Mesenchymal stem cell (in vitro differentiated cells and primary cell): ENCODE data around the gene MCCC2.

ENCODE experiments used
- DNase-seq: peaks from one replicate; pipeline ENCODE4 v3.0.0-alpha.2; 2013
- H2AFZ ChIP-seq: one replicate; pipeline ENCODE4 v1.6.1; 2013; ENCODE audit warnings: low read depth, mild to moderate bottlenecking, control low read depth, inconsistent platforms, low read length, moderate library complexity
- H2AK5ac ChIP-seq: 2 replicates; pipeline ENCODE4 v1.6.1; 2013; ENCODE audit warnings: low read length, moderate library complexity, mild to moderate bottlenecking, inconsistent platforms; ENCODE audit not compliant: severe bottlenecking
- H2BK120ac ChIP-seq: one replicate; pipeline ENCODE4 v1.6.1; 2013; ENCODE audit warnings: low read depth, mild to moderate bottlenecking, inconsistent platforms, low read length, moderate library complexity
- H2BK12ac ChIP-seq, 2 experiments: one replicate each; pipeline ENCODE4 v1.6.1; 2013; ENCODE audit warnings: inconsistent platforms in 2 of 2, low read length in 2 of 2, mild to moderate bottlenecking in 2 of 2, moderate library complexity in 2 of 2, control low read depth in 1 of 2
- H2BK15ac ChIP-seq: one replicate; pipeline ENCODE4 v1.6.1; 2013; ENCODE audit warnings: mild to moderate bottlenecking, low read depth, inconsistent platforms; ENCODE audit not compliant: poor library complexity, severe bottlenecking
- H2BK5ac ChIP-seq: 2 replicates; pipeline ENCODE4 v1.6.1; 2013; ENCODE audit warnings: low read depth, mild to moderate bottlenecking, low read length, control low read depth, inconsistent platforms; ENCODE audit not compliant: poor library complexity, severe bottlenecking
- H3K14ac ChIP-seq, 2 experiments: one replicate each; pipeline ENCODE4 v1.6.1; 2013; ENCODE audit warnings: inconsistent platforms in 2 of 2, low read length in 2 of 2, control low read depth in 1 of 2, mild to moderate bottlenecking in 1 of 2, moderate library complexity in 1 of 2
- H3K18ac ChIP-seq, 2 experiments: one replicate each; pipeline ENCODE4 v1.6.1; 2013; ENCODE audit warnings: inconsistent platforms in 2 of 2, low read length in 2 of 2, control low read depth in 1 of 2, low read depth in 1 of 2, mild to moderate bottlenecking in 1 of 2
- H3K23ac ChIP-seq, 2 experiments: one replicate each; pipeline ENCODE4 v1.6.1; 2013; ENCODE audit warnings: inconsistent platforms in 2 of 2, low read length in 2 of 2, mild to moderate bottlenecking in 2 of 2, moderate library complexity in 2 of 2, control low read depth in 1 of 2
- H3K27ac ChIP-seq: 2 replicates; pipeline ENCODE4 v1.5.1; 2013; ENCODE audit warnings: mild to moderate bottlenecking, moderate library complexity, low read length, control low read depth, inconsistent platforms; ENCODE audit not compliant: poor library complexity, severe bottlenecking
- H3K27me3 ChIP-seq, 2 experiments: 2 replicates each; pipeline versions ENCODE4 v1.6.1 to v1.7.0; 2013; ENCODE audit warnings: low read length in 2 of 2, mild to moderate bottlenecking in 2 of 2, moderate library complexity in 2 of 2, control low read depth in 1 of 2, inconsistent platforms in 1 of 2; ENCODE audit not compliant: control insufficient read depth in 1 of 2, insufficient read depth in 1 of 2
- H3K36me3 ChIP-seq, 2 experiments: 2 replicates each; pipeline versions ENCODE4 v1.6.1 to v1.7.0; 2013; ENCODE audit warnings: low read length in 2 of 2, control low read depth in 1 of 2, inconsistent platforms in 1 of 2, low read depth in 1 of 2, mild to moderate bottlenecking in 1 of 2; ENCODE audit not compliant: insufficient read depth in 2 of 2, control insufficient read depth in 1 of 2
- H3K4ac ChIP-seq, 2 experiments: one replicate each; pipeline ENCODE4 v1.6.1; 2013; ENCODE audit warnings: inconsistent platforms in 2 of 2, low read length in 2 of 2, mild to moderate bottlenecking in 2 of 2, moderate library complexity in 2 of 2, control low read depth in 1 of 2, low read depth in 1 of 2
- H3K4me1 ChIP-seq: 2 replicates; pipeline ENCODE4 v1.6.1; 2013; ENCODE audit warnings: low read depth, low read length, control low read depth; ENCODE audit not compliant: control insufficient read depth, insufficient read depth
- H3K4me2 ChIP-seq: 2 replicates; pipeline ENCODE4 v1.6.1; 2013; ENCODE audit warnings: low read length, mild to moderate bottlenecking, inconsistent platforms; ENCODE audit not compliant: poor library complexity, severe bottlenecking
- H3K4me3 ChIP-seq, 2 experiments: 2 replicates each; pipeline versions ENCODE4 v1.5.1 to v1.7.0; 2013; ENCODE audit warnings: low read length in 2 of 2, mild to moderate bottlenecking in 2 of 2, control low read depth in 1 of 2, low read depth in 1 of 2; ENCODE audit not compliant: insufficient read depth in 1 of 2
- H3K79me1 ChIP-seq: replicated peaks from 2 replicates; pipeline ENCODE4 v1.6.1; 2013; ENCODE audit warnings: mild to moderate bottlenecking, control low read depth, low read length, inconsistent platforms; ENCODE audit not compliant: poor library complexity, severe bottlenecking
- H3K9ac ChIP-seq: 2 replicates; pipeline ENCODE4 v1.7.0; 2013; ENCODE audit warnings: mild to moderate bottlenecking, low read length, moderate library complexity
- H3K9me3 ChIP-seq: 2 replicates; pipeline ENCODE4 v1.7.0; 2013; ENCODE audit warnings: mild to moderate bottlenecking, low read length; ENCODE audit not compliant: control insufficient read depth
- H4K8ac ChIP-seq: one replicate; pipeline ENCODE4 v1.6.1; 2013; ENCODE audit warnings: inconsistent platforms, mild to moderate bottlenecking, low read length, moderate library complexity
- H4K91ac ChIP-seq: one replicate; pipeline ENCODE4 v1.6.1; 2013; ENCODE audit warnings: mild to moderate bottlenecking, low read length, inconsistent platforms
- WGBS: methylation state at CpG from one replicate; pipeline ENCODE4 v1.1.7; 2013; ENCODE audit warnings: mixed read lengths; 5-methylcytosine and 5-hydroxymethylcytosine counted together

The MCCC2 gene

DNA sequence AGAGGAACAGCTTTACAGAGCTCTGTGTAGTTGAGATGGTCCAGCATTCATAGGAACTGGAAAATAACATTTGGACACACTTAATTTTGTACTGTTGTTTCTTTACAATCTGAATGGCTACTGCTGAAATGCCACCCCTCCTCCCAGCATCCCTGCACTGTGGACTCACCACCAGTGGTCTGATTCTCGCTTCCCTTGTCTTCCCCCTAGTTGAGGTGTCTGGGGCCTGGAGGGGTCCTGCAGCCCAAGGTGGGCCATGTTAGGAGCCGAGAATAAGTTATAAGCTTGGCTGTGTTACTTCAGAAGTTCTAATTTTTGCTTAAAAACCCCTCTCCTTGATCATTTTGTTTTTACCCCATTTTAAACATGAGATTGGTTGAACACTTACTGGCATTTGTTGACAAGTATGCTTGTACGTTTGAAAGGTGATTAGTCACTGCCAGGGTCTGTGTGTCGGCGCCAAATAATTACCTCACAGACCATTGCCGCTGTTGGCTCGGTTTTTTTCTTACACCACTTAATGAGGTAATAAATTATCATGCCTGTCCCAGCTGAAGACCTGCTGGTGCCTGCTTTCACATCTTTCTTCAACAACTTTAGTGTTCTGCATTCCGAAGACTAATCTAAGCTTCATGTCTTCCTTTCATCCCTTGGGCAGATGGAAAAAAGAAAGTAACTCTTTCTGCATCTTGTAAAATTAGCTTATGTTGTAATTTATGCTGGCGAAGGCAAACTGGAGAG lies 65.8 kb downstream of the MCCC2 start:
- H2AK5ac ChIP-seq: no peak overlapping the region
- peak; percentile 41 for DNase-seq
- no peaks in the 10 kb centered on the region for H3K9me3 ChIP-seq
- H3K9ac ChIP-seq: no peak overlapping the region
- no peak overlapping the region for H4K8ac ChIP-seq
- no peaks in the 10 kb centered on the region for H3K27me3 ChIP-seq
- no peak overlapping the region for H2BK15ac ChIP-seq
- no peaks in the 10 kb centered on the region for H3K4me1 ChIP-seq
- no peak overlapping the region for H3K4ac ChIP-seq
- H3K18ac ChIP-seq: no peak overlapping the region
- H3K23ac ChIP-seq: no peak overlapping the region
- WGBS: 19% methylated on average over 6 of the region's 9 CpGs
- H2BK120ac ChIP-seq: no peak overlapping the region
- no peak overlapping the region for H4K91ac ChIP-seq
- no peak overlapping the region for H2BK12ac ChIP-seq
- no peaks in the 10 kb centered on the region for H3K79me1 ChIP-seq
- peaks cover 21 to 74% of the 10 kb centered on the region in 2 experiments for H3K36me3 ChIP-seq
- no peak overlapping the region for H3K27ac ChIP-seq
- no peak overlapping the region for H3K4me2 ChIP-seq
- H2AFZ ChIP-seq: no peak overlapping the region
- H2BK5ac ChIP-seq: no peak overlapping the region
- H3K14ac ChIP-seq: no peak overlapping the region
- no peak overlapping the region for H3K4me3 ChIP-seq

DNA sequence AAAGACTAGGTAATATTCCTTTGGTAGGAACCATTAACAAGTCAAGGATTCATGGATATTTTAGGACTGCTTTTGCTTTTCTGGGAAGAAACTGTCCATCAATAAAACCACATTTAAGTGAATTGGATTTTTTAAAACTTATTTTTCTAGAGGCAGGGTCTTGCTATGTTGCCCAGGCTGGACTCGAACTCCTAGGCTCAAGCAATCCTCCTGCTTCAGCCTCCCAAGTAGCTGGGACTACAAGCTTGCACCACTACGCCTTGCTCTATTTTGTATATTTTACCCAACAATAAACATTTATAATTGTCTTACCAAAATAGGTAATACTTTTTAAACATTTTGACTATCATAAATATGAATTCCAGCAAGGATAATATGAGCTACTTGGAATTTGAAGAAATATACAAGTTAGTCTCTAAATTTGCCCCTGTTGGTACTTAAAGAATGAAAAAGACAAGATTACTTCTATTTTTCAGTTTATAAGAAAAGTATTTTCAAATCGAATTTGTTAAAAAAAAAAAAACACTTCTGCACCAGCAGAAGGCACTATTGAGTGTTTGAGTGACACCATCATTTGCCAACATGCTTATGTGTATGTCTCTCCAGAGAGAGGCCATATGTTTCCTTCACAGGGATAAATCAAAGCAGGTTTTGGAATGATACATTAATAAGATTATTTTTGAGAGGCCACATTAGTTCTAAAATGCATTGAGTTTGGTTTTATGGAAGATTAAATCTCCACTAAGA lies 71.9 kb downstream of the MCCC2 start:
- no peak overlapping the region for H3K18ac ChIP-seq
- H3K36me3 ChIP-seq: peaks cover 4 to 31% of the 10 kb centered on the region in 2 experiments
- H2BK15ac ChIP-seq: no peak overlapping the region
- no peak overlapping the region for H2BK120ac ChIP-seq
- H3K14ac ChIP-seq: no peak overlapping the region
- no peak overlapping the region for H2BK5ac ChIP-seq
- H3K4me1 ChIP-seq: no peaks in the 10 kb centered on the region
- H3K4me2 ChIP-seq: no peak overlapping the region
- H3K79me1 ChIP-seq: no peaks in the 10 kb centered on the region
- no peak for DNase-seq
- no peak overlapping the region for H3K23ac ChIP-seq
- no peak overlapping the region for H2AK5ac ChIP-seq
- H2BK12ac ChIP-seq: no peak overlapping the region
- no peak overlapping the region for H2AFZ ChIP-seq
- H3K27me3 ChIP-seq: no peaks in the 10 kb centered on the region
- WGBS: no CpG with 5 or more reads among the region's 3 CpGs
- H3K27ac ChIP-seq: no peak overlapping the region
- no peaks in the 10 kb centered on the region for H3K9me3 ChIP-seq
- no peak overlapping the region for H3K4ac ChIP-seq
- H4K8ac ChIP-seq: no peak overlapping the region
- H4K91ac ChIP-seq: no peak overlapping the region
- no peak overlapping the region for H3K4me3 ChIP-seq
- H3K9ac ChIP-seq: no peak overlapping the region

DNA sequence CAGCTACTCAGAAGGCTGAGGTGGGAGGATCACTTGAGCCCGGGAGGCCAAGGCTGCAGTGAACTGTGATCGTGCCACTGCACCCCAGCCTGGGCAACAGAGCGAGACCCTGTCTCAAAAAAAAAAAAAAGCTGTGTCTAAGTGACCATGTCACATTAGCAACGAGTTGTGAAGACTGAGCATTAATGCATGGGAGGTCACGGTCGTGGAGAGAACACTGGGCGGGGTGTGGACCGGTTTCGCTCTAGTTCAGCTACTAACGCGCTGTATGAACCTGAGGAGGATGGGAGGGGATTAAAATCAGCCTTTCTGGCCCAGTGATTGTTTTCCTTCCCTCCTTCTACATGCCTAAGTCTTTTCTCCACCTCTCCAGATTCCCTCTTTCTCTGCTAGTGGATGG lies 75.2 kb downstream of the MCCC2 start:
- no peak overlapping the region for H2AFZ ChIP-seq
- H3K18ac ChIP-seq: no peak overlapping the region
- H3K14ac ChIP-seq: no peak overlapping the region
- H2BK5ac ChIP-seq: no peak overlapping the region
- H3K4me1 ChIP-seq: no peaks in the 10 kb centered on the region
- no peak overlapping the region for H2BK15ac ChIP-seq
- H3K9ac ChIP-seq: no peak overlapping the region
- H3K23ac ChIP-seq: no peak overlapping the region
- H3K27me3 ChIP-seq: no peaks in the 10 kb centered on the region
- H3K4me2 ChIP-seq: no peak overlapping the region
- no peak overlapping the region for H3K4ac ChIP-seq
- H3K79me1 ChIP-seq: no peaks in the 10 kb centered on the region
- peaks cover 2 to 13% of the 10 kb centered on the region in 2 experiments for H3K36me3 ChIP-seq
- no peak overlapping the region for H2BK120ac ChIP-seq
- no peak overlapping the region for H4K8ac ChIP-seq
- no peak overlapping the region for H2AK5ac ChIP-seq
- DNase-seq: no peak
- H4K91ac ChIP-seq: no peak overlapping the region
- 92% methylated on average over 7 of the region's 11 CpGs for WGBS
- H2BK12ac ChIP-seq: no peak overlapping the region
- no peaks in the 10 kb centered on the region for H3K9me3 ChIP-seq
- H3K27ac ChIP-seq: no peak overlapping the region
- no peak overlapping the region for H3K4me3 ChIP-seq

DNA sequence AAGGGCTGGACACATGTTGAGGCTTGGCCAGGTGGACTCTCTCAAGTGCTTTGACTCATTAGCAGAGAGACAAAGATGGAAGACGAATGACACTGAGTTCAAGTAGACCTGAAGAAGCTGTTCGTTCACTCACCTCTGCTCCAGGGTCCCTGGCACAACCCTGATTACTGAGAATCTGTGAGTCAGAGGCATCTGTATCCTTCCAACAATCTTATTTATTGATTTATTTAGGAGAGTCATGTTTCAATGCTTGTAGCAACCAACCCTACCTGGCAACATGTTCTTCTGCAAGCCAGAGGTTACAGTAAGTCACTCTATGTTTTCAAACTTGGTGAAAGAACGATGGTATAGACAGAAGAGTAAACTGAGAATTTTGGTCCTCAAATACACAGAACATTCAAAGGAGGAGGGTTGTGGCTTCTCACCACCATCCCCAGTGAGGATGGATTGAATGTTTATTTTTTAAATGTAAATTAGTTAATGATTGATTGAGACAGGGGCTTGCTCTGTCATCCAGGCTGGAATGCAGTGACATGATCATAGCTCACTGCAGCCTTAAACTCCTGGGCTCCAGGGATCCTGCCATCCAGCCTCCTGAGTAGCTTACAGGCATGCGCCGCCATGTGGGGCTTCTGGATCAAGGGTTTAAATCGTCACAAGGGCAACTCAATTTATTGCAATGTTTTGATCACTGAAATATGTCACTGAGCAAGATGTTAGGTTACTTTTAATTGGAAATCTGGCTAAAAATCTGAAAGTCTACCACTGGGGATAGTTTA lies 76.2 kb downstream of the MCCC2 start:
- no peak overlapping the region for H3K4ac ChIP-seq
- H3K14ac ChIP-seq: no peak overlapping the region
- H4K8ac ChIP-seq: no peak overlapping the region
- H3K36me3 ChIP-seq: peaks cover 0 to 3% of the 10 kb centered on the region in 2 experiments
- no peak overlapping the region for H2BK120ac ChIP-seq
- H3K27ac ChIP-seq: no peak overlapping the region
- H3K9me3 ChIP-seq: no peaks in the 10 kb centered on the region
- no peak overlapping the region for H2BK12ac ChIP-seq
- H3K4me3 ChIP-seq: no peak overlapping the region
- H3K79me1 ChIP-seq: no peaks in the 10 kb centered on the region
- no peak overlapping the region for H4K91ac ChIP-seq
- no peak overlapping the region for H3K4me2 ChIP-seq
- H3K9ac ChIP-seq: no peak overlapping the region
- no peak overlapping the region for H3K18ac ChIP-seq
- H2AFZ ChIP-seq: no peak overlapping the region
- H2BK15ac ChIP-seq: no peak overlapping the region
- no peak overlapping the region for H2BK5ac ChIP-seq
- H3K23ac ChIP-seq: no peak overlapping the region
- H2AK5ac ChIP-seq: no peak overlapping the region
- DNase-seq: no peak
- 87% methylated on average over 5 of the region's 6 CpGs for WGBS
- no peaks in the 10 kb centered on the region for H3K27me3 ChIP-seq
- no peaks in the 10 kb centered on the region for H3K4me1 ChIP-seq
